Measurements from ENCODE around the gene SLC35F5. TPM values are rescaled to one million over a fixed set of nuclear protein-coding genes. Genes with fewer than 3 reads are reported as not detected.
"Not testable (repeated sequence)": the region's sequence is repeated elsewhere in the genome, so short reads cannot be mapped to it uniquely, and the experiment has no call there.

The SLC35F5 gene
- total and polyA plus RNA-seq, 7 donors, result 23.1 to 86.3 (median 48.9) TPM

DNA sequence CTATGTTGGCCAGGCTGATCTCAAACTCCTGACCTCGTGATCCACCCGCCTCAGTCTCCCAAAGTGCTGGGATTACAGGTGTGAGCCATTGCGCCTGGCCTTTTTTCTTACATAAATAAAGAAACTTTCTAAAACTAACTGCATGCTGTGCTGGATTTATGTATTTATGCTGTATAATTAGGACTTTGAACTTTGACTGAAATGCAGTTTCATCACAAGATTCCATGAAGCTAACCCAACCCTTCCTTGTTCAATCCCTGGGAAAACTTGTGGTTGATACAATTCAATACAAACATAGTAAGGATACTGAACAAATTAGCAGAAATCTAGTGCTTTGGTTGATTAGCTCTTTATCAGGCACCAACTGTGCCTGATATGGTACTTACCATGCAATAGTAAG is 20.9 kb upstream of the SLC35F5 start:
- no peak for DNase-seq
- 89 to 93% (median 90%) methylated on average over 3 of the region's 3 CpGs for WGBS, 3 donors
- Histone ChIP-seq H3K36me3 (ENCODE audit: insufficient read depth in 1 of 2, low read depth in 1 of 2) (no peaks in the 10 kb centered on the region), H3K4me1 (no peaks in the 10 kb centered on the region), H3K9me3 (peaks cover 3% of the 10 kb centered on the region), H3K27me3 (ENCODE audit: insufficient read depth in 3 of 3, low read length in 2 of 3) (no peaks in the 10 kb centered on the region), H3K27ac (no peak overlapping the region), H3K4me3 (no peak overlapping the region)
- intact Hi-C loops (cut with DNase I), result no loop called here
- TF ChIP-seq, protein P1, sequence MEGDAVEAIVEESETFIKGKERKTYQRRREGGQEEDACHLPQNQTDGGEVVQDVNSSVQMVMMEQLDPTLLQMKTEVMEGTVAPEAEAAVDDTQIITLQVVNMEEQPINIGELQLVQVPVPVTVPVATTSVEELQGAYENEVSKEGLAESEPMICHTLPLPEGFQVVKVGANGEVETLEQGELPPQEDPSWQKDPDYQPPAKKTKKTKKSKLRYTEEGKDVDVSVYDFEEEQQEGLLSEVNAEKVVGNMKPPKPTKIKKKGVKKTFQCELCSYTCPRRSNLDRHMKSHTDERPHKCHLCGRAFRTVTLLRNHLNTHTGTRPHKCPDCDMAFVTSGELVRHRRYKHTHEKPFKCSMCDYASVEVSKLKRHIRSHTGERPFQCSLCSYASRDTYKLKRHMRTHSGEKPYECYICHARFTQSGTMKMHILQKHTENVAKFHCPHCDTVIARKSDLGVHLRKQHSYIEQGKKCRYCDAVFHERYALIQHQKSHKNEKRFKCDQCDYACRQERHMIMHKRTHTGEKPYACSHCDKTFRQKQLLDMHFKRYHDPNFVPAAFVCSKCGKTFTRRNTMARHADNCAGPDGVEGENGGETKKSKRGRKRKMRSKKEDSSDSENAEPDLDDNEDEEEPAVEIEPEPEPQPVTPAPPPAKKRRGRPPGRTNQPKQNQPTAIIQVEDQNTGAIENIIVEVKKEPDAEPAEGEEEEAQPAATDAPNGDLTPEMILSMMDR (IDR thresholded peaks at IDR 0.05), result no peak
- no peak for ATAC-seq

DNA sequence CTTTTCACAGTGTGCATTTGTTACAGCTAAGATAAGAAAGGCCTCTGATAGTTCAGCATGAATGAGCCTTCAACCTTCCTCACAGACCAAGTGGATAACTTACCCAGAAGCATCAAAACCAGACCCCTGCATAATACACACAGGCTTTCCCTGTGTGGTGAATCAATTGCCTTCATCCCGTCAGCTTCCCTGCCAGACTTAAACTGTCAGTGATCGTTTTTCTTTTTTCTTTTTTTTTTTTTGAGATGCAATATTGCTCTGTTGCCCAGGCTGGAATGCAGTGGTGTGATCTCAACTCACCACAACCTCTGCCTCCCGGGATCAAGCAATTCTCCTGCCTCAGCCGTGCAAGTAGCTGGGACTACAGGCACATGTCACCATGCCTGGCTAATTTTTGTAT is 20.5 kb upstream of the SLC35F5 start:
- Histone ChIP-seq H3K36me3 (ENCODE audit: insufficient read depth in 1 of 2, low read depth in 1 of 2) (no peaks in the 10 kb centered on the region), H3K4me1 (peaks cover 1% of the 10 kb centered on the region), H3K27ac (no peak overlapping the region), H3K4me3 (no peak overlapping the region), H3K9me3 (peaks cover 3% of the 10 kb centered on the region), H3K27me3 (ENCODE audit: insufficient read depth in 3 of 3, low read length in 2 of 3) (no peaks in the 10 kb centered on the region)
- TF ChIP-seq, protein P1 (IDR thresholded peaks at IDR 0.05), result no peak
- intact Hi-C loops (cut with DNase I), result no loop called here
- 37 to 60% (median 42%) methylated on average over 4 of the region's 4 CpGs for WGBS, 3 donors
- no peak for ATAC-seq
- no peak for DNase-seq

DNA sequence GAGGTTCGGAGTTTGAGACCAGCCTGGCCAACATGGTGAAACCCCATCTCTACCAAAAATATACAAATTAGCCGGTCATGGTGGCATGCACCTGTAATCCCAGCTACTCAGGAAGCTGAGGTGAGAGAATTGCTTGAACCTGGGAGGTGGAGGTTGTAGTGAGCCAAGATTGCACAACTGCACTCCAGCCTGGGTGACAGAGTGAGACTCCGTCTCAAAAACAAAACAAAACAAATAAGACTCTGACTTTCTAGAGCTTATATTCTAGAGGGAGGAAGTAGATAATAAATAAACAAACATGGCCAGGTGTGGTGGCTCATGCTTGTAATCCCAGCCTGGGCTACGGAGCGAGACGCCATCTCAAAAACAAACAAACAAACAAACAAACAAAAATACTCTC is 18.2 kb upstream of the SLC35F5 start:
- H3K4me1 ChIP-seq; intact Hi-C loops (cut with DNase I); DNase-seq; H3K9me3 ChIP-seq; H3K36me3 ChIP-seq (ENCODE audit: insufficient read depth in 1 of 2, low read depth in 1 of 2); H3K27ac ChIP-seq; ATAC-seq; H3K27me3 ChIP-seq (ENCODE audit: insufficient read depth in 3 of 3, low read length in 2 of 3); H3K4me3 ChIP-seq: not testable (repeated sequence)
- WGBS, 3 donors, result 72 to 80% (median 78%) methylated on average over 6 of the region's 6 CpGs

DNA sequence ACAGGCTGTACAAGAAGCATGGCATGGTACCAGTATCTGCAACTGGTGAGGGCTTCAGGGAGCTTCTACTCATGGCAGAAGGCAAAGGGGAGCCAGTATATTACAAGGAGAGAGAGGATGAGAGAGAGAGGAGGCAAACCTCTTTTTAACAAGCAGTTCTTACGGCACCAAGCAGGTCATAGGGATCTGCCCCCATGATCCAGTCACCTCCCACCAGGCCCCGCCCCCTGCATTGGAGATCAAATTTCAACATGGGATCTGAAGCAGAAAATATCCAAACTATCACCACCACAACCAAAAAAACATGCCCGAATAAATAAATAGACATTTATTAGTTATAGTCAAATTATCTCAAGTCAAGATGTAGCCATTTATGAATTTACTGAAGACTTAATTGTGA is 14.5 kb upstream of the SLC35F5 start:
- H3K4me3 ChIP-seq, result no peak overlapping the region
- intact Hi-C loops (cut with DNase I), result no loop called here
- no peaks in the 10 kb centered on the region for H3K9me3 ChIP-seq
- H3K4me1 ChIP-seq, result peaks cover 4% of the 10 kb centered on the region
- no peaks in the 10 kb centered on the region for H3K27me3 ChIP-seq (ENCODE audit: insufficient read depth in 3 of 3, low read length in 2 of 3)
- H3K36me3 ChIP-seq (ENCODE audit: insufficient read depth in 1 of 2, low read depth in 1 of 2), result no peaks in the 10 kb centered on the region
- ATAC-seq, result no peak
- no peak for DNase-seq
- WGBS, 3 donors, result 82% methylated on average over 3 of the region's 3 CpGs
- TF ChIP-seq, protein P1 (IDR thresholded peaks at IDR 0.05), result no peak
- no peak overlapping the region for H3K27ac ChIP-seq

DNA sequence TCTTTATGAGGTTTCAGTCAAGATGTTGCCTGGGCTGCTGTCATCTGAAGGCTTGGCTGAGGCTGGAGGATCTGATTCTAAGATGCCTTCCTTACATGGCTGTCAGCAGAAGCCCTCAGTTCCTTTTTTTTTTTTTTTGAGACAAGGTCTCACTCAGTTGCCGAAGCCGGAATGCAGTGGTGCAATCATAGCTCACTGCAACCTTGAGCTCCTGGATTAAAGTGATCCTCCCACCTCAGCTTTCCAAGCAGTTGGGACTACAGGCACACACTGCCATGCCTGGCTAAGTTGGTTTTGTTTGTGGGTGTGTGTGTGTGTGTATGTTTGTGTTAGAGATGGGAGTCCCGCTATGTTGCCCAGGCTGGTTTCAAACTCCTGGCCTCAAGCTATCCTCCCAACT is 13.1 kb upstream of the SLC35F5 start:
- no peak overlapping the region for H3K4me3 ChIP-seq
- no peak overlapping the region for H3K27ac ChIP-seq
- H3K36me3 ChIP-seq (ENCODE audit: insufficient read depth in 1 of 2, low read depth in 1 of 2), result no peaks in the 10 kb centered on the region
- H3K4me1 ChIP-seq, result peaks cover 4% of the 10 kb centered on the region
- ATAC-seq (no peak), DNase-seq (no peak)
- WGBS, 3 donors, result 86 to 93% (median 92%) methylated on average over 3 of the region's 3 CpGs
- intact Hi-C loops (cut with DNase I), result no loop called here
- no peaks in the 10 kb centered on the region for H3K27me3 ChIP-seq (ENCODE audit: insufficient read depth in 3 of 3, low read length in 2 of 3)
- H3K9me3 ChIP-seq, result no peaks in the 10 kb centered on the region
- TF ChIP-seq, protein P1 (IDR thresholded peaks at IDR 0.05), result no peak

All from psoas muscle (tissue), 8 donors.